DOHH2 (cell line): ENCODE data around the gene SEPTIN1.
A peak's percentile ranks its signal among the peaks of the same experiment; 100 is the strongest.
"Not testable (repeated sequence)": the region's sequence is repeated elsewhere in the genome, so short reads cannot be mapped to it uniquely, and the experiment has no call there.

Experiments
- H3F3A ChIP-seq: fragments of 200-600 bp; sonication (generic), shearing (Covaris generic); 2 replicates; pipeline ENCODE4 v1.6.0; 2016; ENCODE audit warnings: antibody characterized with exemption, mild to moderate bottlenecking; ENCODE audit not compliant: control insufficient read depth, insufficient read depth
- H3K27ac ChIP-seq: fragments of 200-600 bp; sonication (generic); 2 replicates; pipeline ENCODE4 v1.5.1; 2014; ENCODE audit warnings: low read depth, mild to moderate bottlenecking, low read length, moderate library complexity
- H3K27me3 ChIP-seq: fragments of 200-600 bp; sonication (generic); 2 replicates; pipeline ENCODE4 v1.6.1; 2014; ENCODE audit warnings: mild to moderate bottlenecking, low read length, mixed read lengths; ENCODE audit not compliant: control insufficient read depth
- H3K36me3 ChIP-seq: fragments of 200-600 bp; sonication (generic); 2 replicates; pipeline ENCODE4 v1.6.1; 2014; ENCODE audit warnings: mild to moderate bottlenecking, low read length, moderate library complexity, mixed read lengths; ENCODE audit not compliant: control insufficient read depth
- H3K4me1 ChIP-seq: fragments of 200-600 bp; sonication (generic); 2 replicates; pipeline ENCODE4 v1.6.1; 2014; ENCODE audit warnings: mild to moderate bottlenecking, low read length, mixed read lengths; ENCODE audit not compliant: control insufficient read depth
- H3K4me2 ChIP-seq: fragments of 200-600 bp; sonication (generic); 2 replicates; pipeline ENCODE4 v1.6.0; 2014; ENCODE audit warnings: mild to moderate bottlenecking, low read length, moderate library complexity
- H3K4me3 ChIP-seq: fragments of 200-600 bp; sonication (generic); 2 replicates; pipeline ENCODE4 v1.5.1; 2014; ENCODE audit warnings: mild to moderate bottlenecking, low read length, mixed read lengths
- H3K79me2 ChIP-seq: fragments of 200-600 bp; sonication (generic); 2 replicates; pipeline ENCODE4 v1.6.1; 2014; ENCODE audit warnings: mild to moderate bottlenecking, low read length, mixed read lengths; ENCODE audit not compliant: control insufficient read depth
- H3K9me2 ChIP-seq: fragments of 200-600 bp; sonication (generic); replicated peaks from 2 replicates; pipeline ENCODE4 v1.6.1; 2014; ENCODE audit warnings: mild to moderate bottlenecking, low read length, mixed read lengths; ENCODE audit not compliant: control insufficient read depth
- H3K9me3 ChIP-seq: fragments of 200-600 bp; sonication (generic); 2 replicates; pipeline ENCODE4 v1.6.1; 2014; ENCODE audit warnings: antibody characterized with exemption, low read length, mixed read lengths; ENCODE audit not compliant: control insufficient read depth, insufficient read depth
- H4K20me1 ChIP-seq: fragments of 200-600 bp; sonication (generic); 2 replicates; pipeline ENCODE4 v1.6.0; 2014; ENCODE audit warnings: low read depth, mild to moderate bottlenecking, antibody characterized with exemption, low read length, moderate library complexity; ENCODE audit not compliant: control insufficient read depth, insufficient read depth
- CTCF ChIP-seq: fragments of 200-600 bp; sonication (generic); IDR thresholded peaks from one replicate; pipeline ENCODE4 v1.5.1; 2014; ENCODE audit warnings: antibody characterized with exemption, mild to moderate bottlenecking, low read depth, low read length; ENCODE audit not compliant: poor library complexity, severe bottlenecking
- EZH2phosphoT487 ChIP-seq: fragments of 200-600 bp; sonication (generic); IDR thresholded peaks from 2 replicates; pipeline ENCODE4 v1.6.1; 2017; ENCODE audit warnings: borderline replicate concordance, mild to moderate bottlenecking, antibody characterized with exemption, low read length, moderate library complexity, mixed read lengths

Gene SEPTIN1

GRCh38 chr16:30398661-30399434 is 16.5 kb upstream of the SEPTIN1 start:
- H3K4me2 ChIP-seq = no peak overlapping the region
- no peaks in the 10 kb centered on the region for H3K27me3 ChIP-seq
- H3K4me3 ChIP-seq = no peak overlapping the region
- peaks cover 31% of the 10 kb centered on the region for H3K36me3 ChIP-seq
- TF ChIP-seq CTCF (no peak), EZH2phosphoT487 (no peak)
- peaks cover 4% of the 10 kb centered on the region for H3F3A ChIP-seq
- peaks cover 28% of the 10 kb centered on the region for H3K79me2 ChIP-seq
- no peak overlapping the region for H3K27ac ChIP-seq
- peaks cover 44% of the 10 kb centered on the region for H3K4me1 ChIP-seq
- no peaks in the 10 kb centered on the region for H3K9me3 ChIP-seq
- H3K9me2 ChIP-seq = no peaks in the 10 kb centered on the region
- peaks cover 3% of the 10 kb centered on the region; the same call in 1 of the 2 replicates for H4K20me1 ChIP-seq

- TF ChIP-seq EZH2phosphoT487 = no peak
- no peak for TF ChIP-seq CTCF
- Histone ChIP-seq H3K79me2 (peaks cover 28% of the 10 kb centered on the region), H3K27me3 (no peaks in the 10 kb centered on the region), H3K4me1 (peaks cover 44% of the 10 kb centered on the region), H3K9me2 (no peaks in the 10 kb centered on the region), H3K36me3 (peaks cover 31% of the 10 kb centered on the region), H3K27ac (no peak overlapping the region), H3F3A (peaks cover 4% of the 10 kb centered on the region), H3K4me2 (no peak overlapping the region), H3K4me3 (no peak overlapping the region), H3K9me3 (no peaks in the 10 kb centered on the region), H4K20me1 (peaks cover 3% of the 10 kb centered on the region; the same call in 1 of the 2 replicates)
Observed at GRCh38 chr16:30397776-30398660, 15.7 kb upstream of the SEPTIN1 start.

- peaks cover 4% of the 10 kb centered on the region for H3F3A ChIP-seq
- no peaks in the 10 kb centered on the region for H3K9me3 ChIP-seq
- peaks cover 3% of the 10 kb centered on the region; the same call in 1 of the 2 replicates for H4K20me1 ChIP-seq
- no peak overlapping the region for H3K27ac ChIP-seq
- no peaks in the 10 kb centered on the region for H3K9me2 ChIP-seq
- H3K4me1 ChIP-seq = peaks cover 44% of the 10 kb centered on the region
- no peaks in the 10 kb centered on the region for H3K27me3 ChIP-seq
- peaks cover 31% of the 10 kb centered on the region for H3K36me3 ChIP-seq
- peaks cover 28% of the 10 kb centered on the region for H3K79me2 ChIP-seq
- no peak for TF ChIP-seq EZH2phosphoT487
- TF ChIP-seq CTCF = no peak
- no peak overlapping the region for H3K4me3 ChIP-seq
- H3K4me2 ChIP-seq = peak overlapping the region; percentile 97
Observed at GRCh38 chr16:30397056-30397455, 14.7 kb upstream of the SEPTIN1 start.

- Histone ChIP-seq H3K36me3 (peaks cover 31% of the 10 kb centered on the region), H3K79me2 (peaks cover 28% of the 10 kb centered on the region), H3K4me2 (peak overlapping the region; percentile 97), H3K4me1 (peaks cover 43% of the 10 kb centered on the region), H3K4me3 (peak overlapping the region; percentile 99)
- H3K27ac ChIP-seq, H3K27me3 ChIP-seq, H4K20me1 ChIP-seq, H3K9me3 ChIP-seq, H3F3A ChIP-seq, H3K9me2 ChIP-seq: not testable (repeated sequence)
Observed at GRCh38 chr16:30396627-30397026, 14.3 kb upstream of the SEPTIN1 start.
